Heart left ventricle (tissue), 13 donors: ENCODE data around the gene CTNNA3.

Source experiments
- CTCF ChIP-seq, 12 donors: fragments of 200-600 bp; sonication (generic) in 4 of 12; IDR thresholded peaks; one replicate each; pipeline versions ENCODE4 v1.5.0 to v1.8.0; 2018 to 2022; ENCODE audit warnings: antibody characterized with exemption in 12 of 12, mild to moderate bottlenecking in 5 of 12
- POLR2A ChIP-seq, 2 donors: fragments of 450-650 bp; IDR thresholded peaks; one replicate each; pipeline ENCODE4 v1.6.1; 2017; ENCODE audit warnings: antibody characterized with exemption in 2 of 2, mild to moderate bottlenecking in 2 of 2, moderate library complexity in 2 of 2
- donor health status: ischemic (EF 13 %, LVEDD 7.1; RV severe dilation, severe dysfunction).
- donor health status: DM: no; HTN: yes; CAD: no.
- donor health status: DM: no; HTN: no; CAD: no.
- donor health status: ischemic (EF 25% LVEDD 6.9; RV normal size, moderate dysfunction).
- donor health status: ischemic (EF 25% LVEDD 5.7; RV mildly dilated, moderate dysfunction).
- donor health status: ischemic (EF 35%, LVEDD 5.7; RV mildly dilated, moderate dysfunction).
- donor health status: nonischemic (EF 11% LVEDD 7.7; RV severe dilation, severe dysfunction).
- donor health status: DM: yes; HTN: yes; CAD: no.
- donor health status: PGD.
- donor health status: ischemic (EF 29% LVEDD 5.4; RV normal size, mild dysfunction).
- donor health status: nonischemic (EF 23%, LVEDD 6.1; RV moderate dilation, normal function).

- TF ChIP-seq CTCF (IDR thresholded peaks at IDR 0.05) (no peak), POLR2A (IDR thresholded peaks at IDR 0.05) (no peak)
Observed at GRCh38 chr10:67519434-67519833, 176.6 kb downstream of the CTNNA3 start.
